ENCODE measurements around the gene FDPS.

- TF ChIP-seq EP300 (IDR thresholded peaks at IDR 0.05) (no peak), CTCF (IDR thresholded peaks at IDR 0.05) (no peak), POLR2A (IDR thresholded peaks at IDR 0.05) (no peak)
These were observed 30.9 kb downstream of the FDPS start for GRCh38 chr1:155339515-155340097.
